ENCODE data around the gene ARSJ. TPM values are rescaled to one million over a fixed set of nuclear protein-coding genes. Genes with fewer than 3 reads are reported as not detected.

Gene ARSJ
- total RNA-seq, 1 donor = 23.8 TPM

GRCh38 chr4:113990886-113991285 lies 11.4 kb upstream of the ARSJ start:
- no peak for TF ChIP-seq CTCF (IDR thresholded peaks at IDR 0.05; ENCODE audit: insufficient read depth, low read length)

GRCh38 chr4:113987382-113987941 lies 8.0 kb upstream of the ARSJ start:
- H3K4me3 ChIP-seq (ENCODE audit: low read depth, low read length) = no peak overlapping the region

More at GRCh38 chr4:113990886-113991285, 11.4 kb upstream of the ARSJ start:
- no peak for DNase-seq (ENCODE audit: low read depth)
- no peak overlapping the region for H3K4me3 ChIP-seq (ENCODE audit: low read depth, low read length)

GRCh38 chr4:113982181-113982580 lies 2.7 kb upstream of the ARSJ start:
- DNase-seq (ENCODE audit: low read depth) = no peak
- TF ChIP-seq CTCF (IDR thresholded peaks at IDR 0.05; ENCODE audit: insufficient read depth, low read length) = no peak
- no peak overlapping the region for H3K4me3 ChIP-seq (ENCODE audit: low read depth, low read length)

More at GRCh38 chr4:113987382-113987941, 8.0 kb upstream of the ARSJ start:
- no peak for DNase-seq (ENCODE audit: low read depth)
- no peak for TF ChIP-seq CTCF (IDR thresholded peaks at IDR 0.05; ENCODE audit: insufficient read depth, low read length)

GRCh38 chr4:113981591-113981990 lies 2.1 kb upstream of the ARSJ start:
- TF ChIP-seq CTCF (IDR thresholded peaks at IDR 0.05; ENCODE audit: insufficient read depth, low read length) = no peak
- H3K4me3 ChIP-seq (ENCODE audit: low read depth, low read length) = no peak overlapping the region
- DNase-seq (ENCODE audit: low read depth) = no peak

GRCh38 chr4:113979905-113980615 lies 613 bp upstream of the ARSJ start:
- DNase-seq (ENCODE audit: low read depth) = peak; percentile 62
- H3K4me3 ChIP-seq (ENCODE audit: low read depth, low read length) = peak overlapping the region; percentile 80
- no peak for TF ChIP-seq CTCF (IDR thresholded peaks at IDR 0.05; ENCODE audit: insufficient read depth, low read length)

GRCh38 chr4:113978561-113979147 lies 793 bp downstream of the ARSJ start:
- peak; percentile 30 for DNase-seq (ENCODE audit: low read depth)
- no peak for TF ChIP-seq CTCF (IDR thresholded peaks at IDR 0.05; ENCODE audit: insufficient read depth, low read length)
- peak overlapping the region; percentile 80 for H3K4me3 ChIP-seq (ENCODE audit: low read depth, low read length)
